GM19397 (cell line): ENCODE results near the gene HOXA7.

Experiments used
- ATAC-seq: cut with Tn5 transposase; IDR thresholded peaks from one replicate; pipeline ENCODE4 v1.9.1; 2021; ENCODE audit warnings: mild to moderate bottlenecking, moderate library complexity; ENCODE audit not compliant: unreplicated experiment

HOXA7 gene

GRCh38 chr7:27171637-27172314, 15.3 kb upstream of the HOXA7 start:
- no peak for ATAC-seq

- ATAC-seq, result no peak
Measured at GRCh38 chr7:27171325-27171636, 14.8 kb upstream of the HOXA7 start.

- no peak for ATAC-seq
Measured at GRCh38 chr7:27170426-27171324, 14.2 kb upstream of the HOXA7 start.

GRCh38 chr7:27169658-27170425, 13.4 kb upstream of the HOXA7 start:
- ATAC-seq, result no peak

- no peak for ATAC-seq
Measured at GRCh38 chr7:27168265-27168947, 11.9 kb upstream of the HOXA7 start.

GRCh38 chr7:27167916-27168264, 11.4 kb upstream of the HOXA7 start:
- ATAC-seq, result no peak

- ATAC-seq, result no peak
Measured at GRCh38 chr7:27166531-27167505, 10.3 kb upstream of the HOXA7 start.

- ATAC-seq, result no peak
Measured at GRCh38 chr7:27165996-27166530, 9.6 kb upstream of the HOXA7 start.

GRCh38 chr7:27165089-27165995, 8.9 kb upstream of the HOXA7 start, which contains the start of gene HOXA9:
TSS of gene HOXA9 (minus strand) at chr7:27165537. CDS start at chr7:27165457, 80 bp downstream.
- ATAC-seq, result no peak

GRCh38 chr7:27164367-27165088, 8.1 kb upstream of the HOXA7 start:
- ATAC-seq, result no peak

- ATAC-seq, result no peak
Measured at GRCh38 chr7:27164045-27164366, 7.5 kb upstream of the HOXA7 start.

GRCh38 chr7:27163288-27164044, 7.0 kb upstream of the HOXA7 start:
- ATAC-seq, result no peak

GRCh38 chr7:27162561-27163287, 6.2 kb upstream of the HOXA7 start:
- ATAC-seq, result no peak

- ATAC-seq, result no peak
Measured at GRCh38 chr7:27161721-27162560, 5.5 kb upstream of the HOXA7 start.

GRCh38 chr7:27161214-27161720, 4.8 kb upstream of the HOXA7 start:
- no peak for ATAC-seq
